Fibroblast of peridontal ligament (primary cell): ENCODE data around the gene FAM236B.
"Not testable (repeated sequence)": the region's sequence is repeated elsewhere in the genome, so short reads cannot be mapped to it uniquely, and the experiment has no call there.

Experiments used
- DNase-seq: peaks from one replicate; pipeline ENCODE4 v3.0.0-alpha.2; 2010; ENCODE audit errors: extremely low read depth

Gene FAM236B

DNA sequence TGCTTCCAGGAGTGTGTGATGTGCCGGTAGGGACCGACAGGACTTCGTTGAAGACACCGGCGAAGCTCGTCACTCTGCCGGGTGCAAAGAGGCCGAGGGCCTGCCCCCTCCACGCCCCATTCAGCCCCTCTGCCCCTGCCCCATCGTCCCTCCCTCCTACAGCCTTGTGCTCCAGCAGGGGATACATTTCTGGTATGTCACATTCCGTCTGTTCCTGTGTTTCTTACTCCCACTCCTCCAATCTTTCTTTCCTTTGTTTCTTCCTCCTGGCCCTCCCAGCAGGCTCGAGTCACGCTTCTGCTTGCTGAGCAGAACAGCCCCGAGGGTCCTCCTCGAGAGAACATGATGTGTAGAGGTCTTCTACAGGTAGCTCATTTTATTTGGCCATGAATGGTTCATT is at the start of gene FAM236B:
FAM236B (minus strand) TSS at position 101 of the 400 bp plus-strand sequence; CDS start at position 1, 100 bp downstream.
- not testable (repeated sequence) for DNase-seq

DNA sequence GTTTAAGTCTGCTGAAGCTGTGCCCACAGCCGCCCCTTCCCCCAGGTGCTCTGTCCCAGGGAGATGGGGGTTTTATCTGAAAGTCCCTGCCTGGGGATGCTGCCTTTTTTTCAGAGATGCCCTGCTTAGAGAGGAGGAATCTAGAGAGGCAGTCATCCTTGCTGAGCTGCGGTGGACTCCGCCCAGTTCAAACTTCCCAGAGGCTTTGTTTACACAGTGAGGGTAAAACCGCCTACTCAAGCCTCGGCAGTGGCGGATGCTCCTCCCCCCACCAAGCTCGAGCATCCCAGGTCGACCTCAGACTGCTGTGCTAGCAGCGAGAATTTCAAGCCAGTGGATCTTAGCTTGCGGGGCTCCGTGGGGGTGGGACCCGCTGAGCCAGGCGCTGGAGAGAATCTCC is 48.2 kb upstream of the FAM236B start:
- DNase-seq: not testable (repeated sequence)

DNA sequence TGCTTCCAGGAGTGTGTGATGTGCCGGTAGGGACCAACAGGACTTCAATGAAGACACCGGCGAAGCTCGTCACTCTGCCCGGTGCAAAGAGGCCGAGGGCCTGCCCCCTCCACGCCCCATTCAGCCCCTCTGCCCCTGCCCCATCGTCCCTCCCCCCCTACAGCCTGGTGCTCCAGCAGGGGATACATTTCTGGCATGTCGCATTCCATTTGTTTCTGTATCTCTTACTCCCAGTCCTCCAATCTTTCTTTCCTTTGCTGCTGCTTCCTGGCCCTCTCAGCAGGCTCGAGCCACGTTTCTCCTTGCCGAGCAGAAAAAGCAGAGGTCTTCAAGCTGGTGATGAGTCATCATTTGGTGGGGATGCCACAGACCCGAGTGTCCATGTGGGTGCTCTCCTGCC is 25.6 kb upstream of the FAM236B start, which contains the start of gene FAM236D:
FAM236D (minus strand) TSS at position 101 of the 400 bp plus-strand sequence; CDS start at position 1, 100 bp downstream.
- DNase-seq: not testable (repeated sequence)

GRCh38 chrX:72790390-72790789 is 7.9 kb upstream of the FAM236B start:
- DNase-seq: not testable (repeated sequence)

DNA sequence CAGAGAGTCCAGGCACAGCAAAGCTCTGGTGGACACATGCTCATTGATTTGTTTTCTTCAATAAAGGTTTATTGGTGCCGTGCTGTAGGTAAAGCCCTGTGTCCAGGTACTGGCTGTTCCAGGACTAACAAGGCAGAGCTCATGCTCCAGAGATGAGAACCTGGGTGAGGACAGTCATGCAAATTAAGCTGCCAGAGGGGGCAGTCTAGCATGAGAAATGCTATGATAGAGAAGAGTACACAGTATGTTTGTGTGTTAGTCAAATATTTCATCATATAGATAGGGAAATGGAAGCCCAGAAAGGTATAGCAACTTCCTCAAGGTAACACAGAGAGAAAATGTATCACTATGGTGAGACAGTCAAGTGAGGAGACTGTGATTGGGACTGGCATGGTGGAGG is 5.7 kb upstream of the FAM236B start:
- not testable (repeated sequence) for DNase-seq

DNA sequence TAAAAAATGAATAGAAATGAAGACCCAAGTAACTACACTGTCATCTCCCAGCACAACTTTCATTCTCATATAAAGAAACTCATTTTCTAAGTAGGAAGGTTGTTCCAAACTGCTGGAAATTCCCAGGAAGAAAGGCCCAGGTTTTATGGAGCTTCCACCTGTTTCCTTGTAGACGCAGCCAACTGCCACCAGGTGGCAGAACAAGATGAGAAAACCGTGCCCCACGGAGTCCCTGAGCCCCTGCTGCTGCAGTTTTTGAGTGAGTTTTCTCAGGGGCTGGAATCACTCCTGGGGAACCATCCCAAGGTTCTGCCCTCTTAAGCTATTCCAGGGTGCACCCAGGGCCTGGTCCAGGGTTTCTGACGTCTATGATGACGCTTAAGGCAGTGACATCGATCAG is 1.5 kb upstream of the FAM236B start:
- not testable (repeated sequence) for DNase-seq

GRCh38 chrX:72783365-72783936 is 991 bp upstream of the FAM236B start:
- DNase-seq: not testable (repeated sequence)

GRCh38 chrX:72778146-72778545 is 4.3 kb downstream of the FAM236B start:
- DNase-seq: not testable (repeated sequence)

DNA sequence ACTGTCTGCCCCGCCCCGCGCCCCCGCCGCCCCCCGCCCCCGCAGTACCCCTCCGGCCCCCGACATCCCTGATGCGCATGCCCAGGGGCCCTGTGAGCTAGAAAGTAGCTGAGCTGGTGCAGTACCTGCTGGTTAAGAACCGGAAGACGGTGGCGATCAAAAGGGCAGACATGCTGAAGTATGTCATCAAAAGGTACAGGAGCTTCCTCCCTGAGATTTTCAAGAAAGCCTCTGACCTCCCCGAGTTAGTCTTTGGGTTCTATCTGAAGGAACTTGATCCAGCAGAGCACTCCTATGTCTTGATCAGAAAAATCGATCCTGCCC is 5.0 kb downstream of the FAM236B start:
- not testable (repeated sequence) for DNase-seq

GRCh38 chrX:72776653-72777466 is 5.6 kb downstream of the FAM236B start, which contains the start of gene DMRTC1B:
Gene DMRTC1B, plus strand, starts transcription at chrX:72776890. Its CDS starts 68,246 bp downstream, at chrX:72845136.
- DNase-seq: not testable (repeated sequence)

GRCh38 chrX:72760454-72760853 is 22.0 kb downstream of the FAM236B start:
- DNase-seq: not testable (repeated sequence)

DNA sequence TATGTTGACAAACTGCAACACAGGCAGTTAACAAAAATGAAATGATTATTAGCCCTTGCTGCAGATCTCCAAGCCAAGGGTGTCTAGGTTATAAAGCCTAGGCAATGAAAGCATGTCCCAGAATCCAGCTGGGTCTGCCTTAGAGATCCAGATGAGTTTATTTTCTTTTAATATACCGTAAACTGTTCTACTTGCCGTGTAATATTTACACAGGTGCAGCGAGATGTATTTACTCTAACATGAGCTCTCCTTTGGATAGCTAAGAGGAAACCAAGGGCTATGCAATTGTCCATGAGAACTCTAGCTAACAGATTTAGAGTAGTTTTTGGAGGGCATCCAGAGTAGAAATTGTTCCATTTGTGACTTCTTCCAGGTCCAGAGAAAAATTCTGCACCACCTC is 33.9 kb downstream of the FAM236B start:
- not testable (repeated sequence) for DNase-seq

DNA sequence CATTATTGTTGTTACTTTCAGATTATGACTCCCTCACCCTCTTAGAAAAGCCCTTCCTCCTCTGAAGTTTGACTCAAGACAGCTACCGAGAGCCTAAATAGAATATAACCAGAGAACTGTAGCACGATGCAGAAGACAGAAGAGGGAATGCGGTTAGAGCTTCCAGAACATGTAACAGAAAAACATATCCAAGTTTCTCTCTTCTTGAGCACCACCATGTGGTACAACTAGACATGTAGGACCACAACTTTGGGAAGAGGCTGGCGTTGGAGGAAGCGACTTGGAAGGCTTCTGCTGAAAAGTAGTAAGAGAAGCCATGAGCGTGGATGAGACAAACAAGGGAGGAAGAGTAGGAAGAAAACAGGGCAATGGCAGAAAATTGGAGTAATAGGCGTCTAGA is 36.9 kb downstream of the FAM236B start:
- DNase-seq: not testable (repeated sequence)

GRCh38 chrX:72735561-72735960 is 46.9 kb downstream of the FAM236B start:
- no peak for DNase-seq

DNA sequence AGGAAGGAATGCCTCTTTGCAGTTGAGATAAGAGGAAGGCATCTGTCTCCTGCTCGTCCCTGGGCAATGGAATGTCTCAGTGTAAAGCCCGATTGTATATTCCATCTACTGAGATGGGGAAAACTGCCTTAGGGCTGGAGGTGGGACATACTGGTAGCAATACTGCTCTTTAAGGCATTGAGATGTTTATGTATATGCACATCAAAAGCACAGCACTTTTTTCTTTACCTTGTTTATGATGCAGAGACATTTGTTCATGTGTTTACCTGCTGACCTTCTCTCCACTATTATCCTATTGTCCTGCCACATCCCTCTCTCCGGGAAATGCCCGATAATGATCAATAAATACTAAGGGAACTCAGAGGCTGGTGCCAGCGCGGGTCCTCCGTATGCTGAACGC is 48.8 kb downstream of the FAM236B start:
- DNase-seq: not testable (repeated sequence)
